PC-3 (cell line): Measurements from ENCODE around the gene GATA3. TPM values are rescaled to one million over a fixed set of nuclear protein-coding genes. Genes with fewer than 3 reads are reported as not detected.

ENCODE experiments used
- ATAC-seq: fragments of 200-7000 bp; cut with Tn5 transposase; 2 replicates; pipeline ENCODE4 v1.9.1; 2020; ENCODE audit warnings: mild to moderate bottlenecking, moderate library complexity
- BruUV-seq: library from RNA; stranded (reverse); fragments of 400-500 nt; replicated peaks from 2 replicates; lab custom pipeline; 2021; lab: Mats Ljungman, UMichigan
- CTCF ChIA-PET: fragments of 300-600 bp; sonication (Branson Sonifier 250); formaldehyde crosslinking; loops from one replicate; lab custom pipeline; 2022; ENCODE audit warnings: antibody characterized with exemption; lab: Charles Lee
- POLR2A ChIA-PET: fragments of 300-600 bp; sonication (Branson Sonifier 250); formaldehyde crosslinking; loops from one replicate; lab custom pipeline; 2022; ENCODE audit warnings: antibody characterized with exemption; ENCODE audit not compliant: unreplicated experiment; lab: Charles Lee
- DNase-seq: peaks from one replicate; pipeline ENCODE4 v3.0.0-alpha.2; 2015
- H2AFZ ChIP-seq: fragments of 300-600 bp; sonication (generic); 2 replicates; pipeline ENCODE4 v1.6.0; 2016; ENCODE audit warnings: antibody characterized with exemption, low read length
- H3F3A ChIP-seq: fragments of 300-600 bp; sonication (generic); one replicate; pipeline ENCODE4 v1.6.0; 2017; ENCODE audit warnings: antibody characterized with exemption, low read length, control low read depth, mild to moderate bottlenecking; ENCODE audit not compliant: unreplicated experiment
- H3K27ac ChIP-seq: fragments of 300-600 bp; sonication (generic); 2 replicates; pipeline ENCODE4 v1.5.1; 2016; ENCODE audit warnings: mild to moderate bottlenecking, low read length
- H3K27me3 ChIP-seq: fragments of 300-600 bp; sonication (generic); 2 replicates; pipeline ENCODE4 v1.6.1; 2016; ENCODE audit warnings: low read length, mixed read lengths
- H3K36me3 ChIP-seq: fragments of 300-600 bp; sonication (generic); 2 replicates; pipeline ENCODE4 v1.6.1; 2016; ENCODE audit warnings: low read depth, mixed run types, low read length, mixed read lengths
- H3K4me1 ChIP-seq: fragments of 300-600 bp; sonication (generic); 2 replicates; pipeline ENCODE4 v1.5.1; 2016; ENCODE audit warnings: low read length; ENCODE audit not compliant: insufficient read depth
- H3K4me2 ChIP-seq: fragments of 300-600 bp; sonication (generic); 2 replicates; pipeline ENCODE4 v1.6.0; 2016; ENCODE audit warnings: low read length
- H3K4me3 ChIP-seq: fragments of 300-600 bp; sonication (generic); 2 replicates; pipeline ENCODE4 v1.5.1; 2016; ENCODE audit warnings: mild to moderate bottlenecking, low read length, mixed read lengths
- H3K79me2 ChIP-seq: fragments of 300-600 bp; sonication (generic); 2 replicates; pipeline ENCODE4 v1.6.1; 2017; ENCODE audit warnings: low read length, mixed read lengths
- H3K9ac ChIP-seq: fragments of 300-600 bp; sonication (generic); 2 replicates; pipeline ENCODE4 v1.6.0; 2016; ENCODE audit warnings: mild to moderate bottlenecking, low read length
- H3K9me2 ChIP-seq: fragments of 300-600 bp; sonication (generic); replicated peaks from 2 replicates; pipeline ENCODE4 v1.6.1; 2016; ENCODE audit warnings: mixed run types, low read length, mixed read lengths
- H3K9me3 ChIP-seq: fragments of 300-600 bp; sonication (generic); 2 replicates; pipeline ENCODE4 v1.6.1; 2016; ENCODE audit warnings: low read length, mixed read lengths
- H4K20me1 ChIP-seq: fragments of 300-600 bp; sonication (generic); 2 replicates; pipeline ENCODE4 v1.6.1; 2016; ENCODE audit warnings: low read length, mixed read lengths
- CTCF ChIP-seq: fragments of 300-600 bp; sonication (generic); conservative IDR thresholded peaks from 2 replicates; pipeline ENCODE4 v1.5.1; 2017; ENCODE audit warnings: antibody characterized with exemption, low read depth, mild to moderate bottlenecking, low read length
- EZH2 ChIP-seq: fragments of 300-600 bp; sonication (generic); IDR thresholded peaks from one replicate; pipeline ENCODE4 v1.6.1; 2017; ENCODE audit warnings: antibody characterized with exemption, mild to moderate bottlenecking, low read length; ENCODE audit not compliant: unreplicated experiment
- EZH2phosphoT487 ChIP-seq: fragments of 300-600 bp; sonication (generic); IDR thresholded peaks from 2 replicates; pipeline ENCODE4 v1.6.1; 2018; ENCODE audit warnings: mild to moderate bottlenecking, antibody characterized with exemption, low read length, borderline replicate concordance
- intact Hi-C: fragments of 100-400 bp; cut with micrococcal nuclease; formaldehyde crosslinking; loops from 2 replicates; pipeline ENCODE4 v1.9.0; 2023
- total RNA-seq: library from RNA; depleted of rRNA; stranded (reverse); fragments of >200 nt; gene quantifications from 2 replicates; pipeline ENCODE4 v1.2.3, GENCODE V29; 2014

The GATA3 gene
- total RNA-seq, 1 experiment from 2014 or later, result 2.6 TPM

- no peak for ATAC-seq
- no TSS peak for BruUV-seq
- no peak overlapping the region for H3K9ac ChIP-seq
- H3K27me3 ChIP-seq, result peaks cover 47% of the 10 kb centered on the region
- H3K79me2 ChIP-seq, result no peaks in the 10 kb centered on the region
- no peak overlapping the region for H3K27ac ChIP-seq
- no peaks in the 10 kb centered on the region for H3K4me1 ChIP-seq
- no peaks in the 10 kb centered on the region for H3K9me3 ChIP-seq
- no peak overlapping the region for H3K4me3 ChIP-seq
- H3K9me2 ChIP-seq, result no peaks in the 10 kb centered on the region
- TF ChIP-seq EZH2phosphoT487, result no peak
- no peaks in the 10 kb centered on the region for H4K20me1 ChIP-seq
- ChIA-PET CTCF (no interaction called here), POLR2A (no interaction called here)
- no peaks in the 10 kb centered on the region for H3F3A ChIP-seq
- no peak overlapping the region for H3K4me2 ChIP-seq
- no peak for DNase-seq
- no peaks in the 10 kb centered on the region for H3K36me3 ChIP-seq
- intact Hi-C loops, result loop anchor here (5.0 kb wide), 1 partner anchor 163 kb away; no protein-coding TSS in a partner anchor
- H2AFZ ChIP-seq, result no peak overlapping the region
Observed at GRCh38 chr10:8040651-8041050, 13.8 kb upstream of the GATA3 start.

- H3K27me3 ChIP-seq, result peaks cover 47% of the 10 kb centered on the region
- H3K4me2 ChIP-seq, result no peak overlapping the region
- no peak overlapping the region for H3K27ac ChIP-seq
- no peaks in the 10 kb centered on the region for H3K4me1 ChIP-seq
- no peak for ATAC-seq
- H3K79me2 ChIP-seq, result no peaks in the 10 kb centered on the region
- no peak overlapping the region for H3K4me3 ChIP-seq
- H3F3A ChIP-seq, result no peaks in the 10 kb centered on the region
- H3K9me2 ChIP-seq, result no peaks in the 10 kb centered on the region
- no peak for DNase-seq
- no peaks in the 10 kb centered on the region for H4K20me1 ChIP-seq
- H3K36me3 ChIP-seq, result no peaks in the 10 kb centered on the region
- no peak overlapping the region for H2AFZ ChIP-seq
- H3K9me3 ChIP-seq, result no peaks in the 10 kb centered on the region
- no peak overlapping the region for H3K9ac ChIP-seq
- intact Hi-C loops, result loop anchor here (5.0 kb wide), 1 partner anchor 164 kb away; no protein-coding TSS in a partner anchor
- no TSS peak for BruUV-seq
- CTCF ChIA-PET, result no interaction called here
- POLR2A ChIA-PET, result no interaction called here
- TF ChIP-seq CTCF, result no peak
- no peak for TF ChIP-seq EZH2phosphoT487
- no peak for TF ChIP-seq EZH2
Observed at GRCh38 chr10:8041284-8041991, 13.1 kb upstream of the GATA3 start.

- BruUV-seq, result no TSS peak
- Histone ChIP-seq H3K79me2 (no peaks in the 10 kb centered on the region), H3K9me3 (no peaks in the 10 kb centered on the region), H3K27me3 (peaks cover 42% of the 10 kb centered on the region), H3K4me2 (no peak overlapping the region), H3K36me3 (no peaks in the 10 kb centered on the region), H3K9ac (no peak overlapping the region), H3K4me3 (no peak overlapping the region), H3F3A (no peaks in the 10 kb centered on the region), H4K20me1 (no peaks in the 10 kb centered on the region), H3K9me2 (no peaks in the 10 kb centered on the region), H3K4me1 (no peaks in the 10 kb centered on the region), H3K27ac (no peak overlapping the region), H2AFZ (no peak overlapping the region)
- ChIA-PET POLR2A (interaction anchor here (0.5 kb wide), 1 partner anchor 106 kb away, joined by 5 read pairs; no protein-coding TSS in a partner anchor), CTCF (no interaction called here)
- TF ChIP-seq EZH2phosphoT487 (no peak), EZH2 (no peak), CTCF (no peak)
- DNase-seq (no peak), ATAC-seq (no peak)
- intact Hi-C loops, result loop anchor here (5.0 kb wide), 1 partner anchor 165 kb away; no protein-coding TSS in a partner anchor
Observed at GRCh38 chr10:8041992-8042720, 12.3 kb upstream of the GATA3 start.
